Spleen (tissue), 11 donors: Measurements from ENCODE around the gene SLC6A7. TPM values are rescaled to one million over a fixed set of nuclear protein-coding genes. Genes with fewer than 3 reads are reported as not detected.

Experiments used
- DNase-seq: peaks from one replicate; pipeline ENCODE4 v3.0.0-alpha.2; 2020
- H3K27ac ChIP-seq, 8 donors: fragments of 200-600 bp; sonication (generic) in 7 of 8; 1 replicate in 4 of 8; 2 replicates in 4 of 8; pipeline versions ENCODE4 v1.5.0 to v1.8.0; 2016 to 2021; ENCODE audit warnings: inconsistent platforms in 4 of 8, mild to moderate bottlenecking in 4 of 8, moderate library complexity in 1 of 8
- H3K27me3 ChIP-seq, 7 donors: fragments of 200-600 bp; sonication (generic) in 6 of 7; replicated peaks in 1 of 7; 1 replicate in 4 of 7; 2 replicates in 3 of 7; pipeline versions ENCODE4 v1.5.0 to v1.8.0; 2016 to 2021; ENCODE audit warnings: inconsistent platforms in 3 of 7, mild to moderate bottlenecking in 1 of 7
- H3K36me3 ChIP-seq, 6 donors: fragments of 200-600 bp; sonication (generic) in 5 of 6; 1 replicate in 4 of 6; 2 replicates in 2 of 6; pipeline versions ENCODE4 v1.5.0 to v1.8.0; 2016 to 2021; ENCODE audit warnings: inconsistent platforms in 2 of 6
- H3K4me1 ChIP-seq, 6 donors: fragments of 200-600 bp; sonication (generic) in 5 of 6; 1 replicate in 3 of 6; 2 replicates in 3 of 6; pipeline versions ENCODE4 v1.5.0 to v1.8.0; 2016 to 2021; ENCODE audit warnings: inconsistent platforms in 3 of 6
- H3K4me3 ChIP-seq, 8 donors: fragments of 200-600 bp; sonication (generic) in 7 of 8; 1 replicate in 4 of 8; 2 replicates in 4 of 8; pipeline versions ENCODE4 v1.5.0 to v1.8.0; 2016 to 2021; ENCODE audit warnings: inconsistent platforms in 4 of 8, mild to moderate bottlenecking in 4 of 8, moderate library complexity in 2 of 8
- H3K9me3 ChIP-seq, 8 donors: fragments of 200-600 bp; sonication (generic) in 7 of 8; 1 replicate in 4 of 8; 2 replicates in 4 of 8; pipeline versions ENCODE4 v1.5.0 to v1.8.0; 2016 to 2021; ENCODE audit warnings: inconsistent platforms in 4 of 8
- CTCF ChIP-seq, 11 experiments: fragments of 200-600 bp in 7 of 11; fragments of 450-650 bp in 4 of 11; sonication (generic) in 4 of 11; IDR thresholded peaks in 8 of 11; conservative IDR thresholded peaks in 3 of 11; 1 replicate in 7 of 11; 2 replicates in 4 of 11; pipeline versions ENCODE4 v1.4.0 to v1.8.0; 2016 to 2021; ENCODE audit warnings: antibody characterized with exemption in 11 of 11, inconsistent platforms in 4 of 11, mild to moderate bottlenecking in 1 of 11
- POLR2A ChIP-seq, 3 donors: fragments of 450-650 bp; IDR thresholded peaks; one replicate each; pipeline ENCODE4 v1.5.1; 2017; ENCODE audit warnings: antibody characterized with exemption in 3 of 3, mild to moderate bottlenecking in 1 of 3
- POLR2AphosphoS5 ChIP-seq, 3 donors: sonication (generic); formaldehyde crosslinking; IDR thresholded peaks; one replicate each; pipeline ENCODE4 v1.5.1; 2017; ENCODE audit warnings: antibody characterized with exemption in 3 of 3
- WGBS, 5 donors: extraction: QIAGEN DNeasy Blood & Tissue Kit in 3 of 5; methylation state at CpG; one replicate each; pipeline versions ENCODE4 v1.1.5 to v1.1.7; 2013 to 2018; 5-methylcytosine and 5-hydroxymethylcytosine counted together
- intact Hi-C: fragments of 100-400 bp; cut with DNase I; formaldehyde crosslinking; loops from one replicate; pipeline ENCODE4 v1.15.0; 2023; ENCODE audit warnings: low total_unique reads
- polyA plus RNA-seq, 3 donors: library from polyadenylated mRNA; stranded (reverse); fragments of 200-250 nt; gene quantifications; one replicate each; pipeline ENCODE4 v1.2.1, GENCODE V29; 2013
- total RNA-seq, 7 donors: library from RNA; depleted of rRNA in 3 of 7; stranded (reverse); fragments of >200 nt in 3 of 7; fragmentation: NEBNext Ultra II Directional in 4 of 7; extraction: Animal tissue kit (Norgen Biotek cat#: 25700) in 4 of 7; gene quantifications; one replicate each; pipeline versions ENCODE4 v1.1.0 to v1.2.1, GENCODE V29; 2016 to 2021
- donor health status: healthy with polysubstance abuse.
- donor health status: DM: no; HTN: no; CAD: no; lungs with moderate emphysema.
- donor health status: DM: no; HTN: no; CAD: no.
- donor health status: Bipolar disorder and iron deficiency.
- donor health status: healthy.
- donor health status: DM: no; HTN: no; CAD: no.
- donor health status: DM: yes; HTN: yes; CAD: no.

The SLC6A7 gene
- total and polyA plus RNA-seq, 10 donors: 0.03 to 0.10 TPM; not detected in 8

GRCh38 chr5:150214289-150214688 lies 24.4 kb downstream of the SLC6A7 start:
- 46 to 83% (median 67%) methylated on average over 5 to 7 of the region's 7 CpGs for WGBS, 5 donors
- intact Hi-C loops: loop anchor here (10.0 kb wide), 1 partner anchor 79 kb away; no protein-coding TSS in a partner anchor
- no peak for DNase-seq

GRCh38 chr5:150215979-150216944 lies 26.4 kb downstream of the SLC6A7 start:
- peaks cover 0 to 36% (median 0%) of the 10 kb centered on the region in 7 donors for H3K27me3 ChIP-seq
- TF ChIP-seq POLR2A (IDR thresholded peaks at IDR 0.05): no peak
- H3K36me3 ChIP-seq: no peaks in the 10 kb centered on the region
- H3K9me3 ChIP-seq: no peaks in the 10 kb centered on the region
- no peak for DNase-seq
- H3K27ac ChIP-seq: no peak overlapping the region
- H3K4me3 ChIP-seq: no peak overlapping the region
- H3K4me1 ChIP-seq: peaks cover 0 to 8% (median 0%) of the 10 kb centered on the region in 6 donors
- intact Hi-C loops: loop anchor here (5.0 to 10.0 kb wide), 2 partner anchors 81 to 379 kb away; no protein-coding TSS in a partner anchor
- WGBS, 5 donors: 72 to 81% (median 75%) methylated on average over 8 to 10 of the region's 10 CpGs

More at GRCh38 chr5:150214289-150214688, 24.4 kb downstream of the SLC6A7 start:
- Histone ChIP-seq H3K4me1 (peaks cover 0 to 14% (median 1%) of the 10 kb centered on the region in 6 donors), H3K27me3 (peaks cover 0 to 32% (median 2%) of the 10 kb centered on the region in 7 donors), H3K27ac (no peak overlapping the region), H3K36me3 (no peaks in the 10 kb centered on the region), H3K9me3 (no peaks in the 10 kb centered on the region), H3K4me3 (no peak overlapping the region)
- TF ChIP-seq CTCF (IDR thresholded peaks at IDR 0.05 in 8 of 11, conservative IDR thresholded peaks at IDR 0.05 in 3 of 11): peak in 1 of 11 experiments; percentile 25
- no peak for TF ChIP-seq POLR2A (IDR thresholded peaks at IDR 0.05)
- no peak for TF ChIP-seq POLR2AphosphoS5 (IDR thresholded peaks at IDR 0.05)

GRCh38 chr5:150217038-150217437 lies 27.2 kb downstream of the SLC6A7 start:
- H3K27me3 ChIP-seq: peaks cover 0 to 36% (median 0%) of the 10 kb centered on the region in 7 donors
- no peaks in the 10 kb centered on the region for H3K9me3 ChIP-seq
- no peak for DNase-seq
- intact Hi-C loops: loop anchor here (5.0 to 10.0 kb wide), 2 partner anchors 82 to 380 kb away; no protein-coding TSS in a partner anchor
- H3K36me3 ChIP-seq: no peaks in the 10 kb centered on the region
- H3K4me3 ChIP-seq: no peak overlapping the region
- peaks cover 0 to 8% (median 0%) of the 10 kb centered on the region in 6 donors for H3K4me1 ChIP-seq
- H3K27ac ChIP-seq: no peak overlapping the region
- 55 to 85% (median 70%) methylated on average over 2 of the region's 2 CpGs for WGBS, 5 donors
- TF ChIP-seq CTCF (IDR thresholded peaks at IDR 0.05 in 8 of 11, conservative IDR thresholded peaks at IDR 0.05 in 3 of 11) (no peak), POLR2AphosphoS5 (IDR thresholded peaks at IDR 0.05) (no peak), POLR2A (IDR thresholded peaks at IDR 0.05) (no peak)

- intact Hi-C loops: loop anchor here (2.0 to 10.0 kb wide), 3 partner anchors 57 to 381 kb away; no protein-coding TSS in a partner anchor
- Histone ChIP-seq H3K36me3 (no peaks in the 10 kb centered on the region), H3K4me3 (no peak overlapping the region), H3K27ac (no peak overlapping the region), H3K9me3 (no peaks in the 10 kb centered on the region), H3K4me1 (peaks cover 0 to 8% (median 0%) of the 10 kb centered on the region in 6 donors), H3K27me3 (peaks cover 0 to 36% (median 0%) of the 10 kb centered on the region in 7 donors)
- TF ChIP-seq CTCF (IDR thresholded peaks at IDR 0.05 in 8 of 11, conservative IDR thresholded peaks at IDR 0.05 in 3 of 11) (peak; percentile 82 to 96 (median 93)), POLR2AphosphoS5 (IDR thresholded peaks at IDR 0.05) (peak in 1 of 3 donors; percentile 23), POLR2A (IDR thresholded peaks at IDR 0.05) (no peak)
- WGBS, 5 donors: 29 to 40% (median 38%) methylated on average over 9 to 10 of the region's 10 CpGs
- peak; percentile 91 for DNase-seq
Measured at GRCh38 chr5:150217873-150218692, 28.2 kb downstream of the SLC6A7 start.
